WTC11 (cell line): Measurements from ENCODE around the gene ABCA13. TPM values are rescaled to one million over a fixed set of nuclear protein-coding genes. Genes with fewer than 3 reads are reported as not detected.

Source experiments
- ATAC-seq: fragments of 200-7000 bp; cut with Tn5 transposase; 2 replicates; pipeline ENCODE4 v1.10.0; 2021; ENCODE audit warnings: mild to moderate bottlenecking, moderate library complexity
- CTCF ChIA-PET: fragments of 300-600 bp; sonication (Branson Sonifier 250); formaldehyde crosslinking; loops from one replicate; lab custom pipeline; 2021; ENCODE audit warnings: antibody characterized with exemption; lab: Charles Lee
- POLR2A ChIA-PET: fragments of 350-600 bp; sonication (Branson Sonifier 250); formaldehyde crosslinking; loops from one replicate; lab custom pipeline; 2021; ENCODE audit warnings: antibody characterized with exemption; lab: Charles Lee
- DNase-seq: peaks from one replicate; pipeline ENCODE4 v3.0.0; 2021; ENCODE audit warnings: low spot score
- H3K27ac Mint-ChIP-seq: 2 replicates; pipeline ENCODE4 v1.8.0; 2021; ENCODE audit warnings: mixed read lengths
- H3K27me3 Mint-ChIP-seq: 2 replicates; pipeline ENCODE4 v1.8.0; 2021; ENCODE audit warnings: low read depth, mild to moderate bottlenecking, moderate library complexity, mixed read lengths
- H3K36me3 Mint-ChIP-seq: 2 replicates; pipeline ENCODE4 v1.8.0; 2021; ENCODE audit warnings: mixed read lengths
- H3K4me1 Mint-ChIP-seq: 2 replicates; pipeline ENCODE4 v1.8.0; 2022; ENCODE audit warnings: mixed read lengths
- H3K4me3 Mint-ChIP-seq: 2 replicates; pipeline ENCODE4 v1.8.0; 2021; ENCODE audit warnings: mild to moderate bottlenecking, moderate library complexity, mixed read lengths
- H3K9me3 Mint-ChIP-seq: 2 replicates; pipeline ENCODE4 v1.8.0; 2021; ENCODE audit warnings: mixed read lengths
- ATF6 ChIP-seq: sonication (generic); formaldehyde crosslinking; IDR thresholded peaks from 2 replicates; pipeline ENCODE4 v1.8.1; 2023; ENCODE audit warnings: mild to moderate bottlenecking, missing genetic modification reagents
- CBFB ChIP-seq: sonication (generic); formaldehyde crosslinking; IDR thresholded peaks from 2 replicates; pipeline ENCODE4 v1.8.1; 2022; ENCODE audit warnings: mild to moderate bottlenecking, low read depth, missing genetic modification reagents
- ELF4 ChIP-seq: sonication (generic); formaldehyde crosslinking; IDR thresholded peaks from 2 replicates; pipeline ENCODE4 v1.8.1; 2022; ENCODE audit warnings: low read depth, mild to moderate bottlenecking, moderate library complexity, missing genetic modification reagents
- ETV6 ChIP-seq: sonication (generic); formaldehyde crosslinking; IDR thresholded peaks from 2 replicates; pipeline ENCODE4 v1.8.1; 2022; ENCODE audit warnings: mild to moderate bottlenecking, missing genetic modification reagents
- FOXJ3 ChIP-seq: sonication (generic); formaldehyde crosslinking; IDR thresholded peaks from 2 replicates; pipeline ENCODE4 v1.9.0; 2021; ENCODE audit warnings: missing genetic modification reagents, mild to moderate bottlenecking, borderline replicate concordance
- FOXP1 ChIP-seq: sonication (generic); formaldehyde crosslinking; IDR thresholded peaks from 2 replicates; pipeline ENCODE4 v1.8.0; 2022; ENCODE audit warnings: missing genetic modification reagents, mild to moderate bottlenecking, moderate library complexity, borderline replicate concordance
- GRHL2 ChIP-seq: fragments of 250-450 bp; sonication (Bioruptor Pico); IDR thresholded peaks from 2 replicates; pipeline ENCODE4 v1.8.0; 2022; ENCODE audit warnings: mild to moderate bottlenecking, moderate library complexity; ENCODE audit not compliant: insufficient replicate concordance, severe bottlenecking
- IRF2 ChIP-seq: sonication (generic); formaldehyde crosslinking; IDR thresholded peaks from 2 replicates; pipeline ENCODE4 v1.8.0; 2022; ENCODE audit warnings: low read depth, missing genetic modification reagents, borderline replicate concordance
- JUN ChIP-seq: sonication (generic); formaldehyde crosslinking; IDR thresholded peaks from 2 replicates; pipeline ENCODE4 v1.8.0; 2023; ENCODE audit warnings: mild to moderate bottlenecking, missing genetic modification reagents
- KAT7 ChIP-seq: sonication (generic); formaldehyde crosslinking; IDR thresholded peaks from 2 replicates; pipeline ENCODE4 v1.8.1; 2023; ENCODE audit warnings: missing genetic modification reagents, mild to moderate bottlenecking, borderline replicate concordance
- MXD4 ChIP-seq: fragments of 250-450 bp; sonication (Bioruptor Pico); IDR thresholded peaks from 2 replicates; pipeline ENCODE4 v1.8.0; 2021; ENCODE audit warnings: mild to moderate bottlenecking, moderate library complexity, borderline replicate concordance
- MYBL2 ChIP-seq: sonication (generic); formaldehyde crosslinking; IDR thresholded peaks from 2 replicates; pipeline ENCODE4 v1.8.1; 2023; ENCODE audit warnings: mild to moderate bottlenecking, moderate library complexity, missing genetic modification reagents
- NFATC4 ChIP-seq: fragments of 250-450 bp; sonication (Bioruptor Pico); IDR thresholded peaks from 2 replicates; pipeline ENCODE4 v1.9.0; 2021; ENCODE audit warnings: mild to moderate bottlenecking
- NFE2L1 ChIP-seq: sonication (generic); formaldehyde crosslinking; IDR thresholded peaks from 2 replicates; pipeline ENCODE4 v1.8.1; 2023; ENCODE audit warnings: missing genetic modification reagents
- NR1H2 ChIP-seq: sonication (generic); formaldehyde crosslinking; IDR thresholded peaks from 2 replicates; pipeline ENCODE4 v1.9.0; 2021; ENCODE audit warnings: mild to moderate bottlenecking, moderate library complexity, missing genetic modification reagents
- NR3C1 ChIP-seq: sonication (generic); formaldehyde crosslinking; conservative IDR thresholded peaks from 2 replicates; pipeline ENCODE4 v1.8.1; 2023; ENCODE audit warnings: low read depth, mild to moderate bottlenecking, missing genetic modification reagents
- SMAD4 ChIP-seq: sonication (generic); formaldehyde crosslinking; IDR thresholded peaks from 2 replicates; pipeline ENCODE4 v1.8.0; 2022; ENCODE audit warnings: mild to moderate bottlenecking, missing genetic modification reagents
- SOX15 ChIP-seq: fragments of 250-450 bp; sonication (Bioruptor Pico); IDR thresholded peaks from 2 replicates; pipeline ENCODE4 v1.9.0; 2021; ENCODE audit warnings: mild to moderate bottlenecking
- SP1 ChIP-seq: sonication (generic); formaldehyde crosslinking; conservative IDR thresholded peaks from 2 replicates; pipeline ENCODE4 v1.8.1; 2022; ENCODE audit warnings: missing genetic modification reagents
- TEAD4 ChIP-seq: sonication (generic); formaldehyde crosslinking; IDR thresholded peaks from 2 replicates; pipeline ENCODE4 v1.8.0; 2022; ENCODE audit warnings: mild to moderate bottlenecking, missing genetic modification reagents
- ZNF138 ChIP-seq: sonication (generic); formaldehyde crosslinking; conservative IDR thresholded peaks from 2 replicates; pipeline ENCODE4 v1.8.1; 2022; ENCODE audit warnings: mild to moderate bottlenecking, moderate library complexity, missing genetic modification reagents
- ZNF263 ChIP-seq: sonication (generic); formaldehyde crosslinking; IDR thresholded peaks from 2 replicates; pipeline ENCODE4 v1.8.1; 2022; ENCODE audit warnings: low read depth, mild to moderate bottlenecking, moderate library complexity, missing genetic modification reagents
- ZNF317 ChIP-seq: sonication (generic); formaldehyde crosslinking; IDR thresholded peaks from 2 replicates; pipeline ENCODE4 v1.8.1; 2023; ENCODE audit warnings: low read depth, mild to moderate bottlenecking, moderate library complexity, missing genetic modification reagents, borderline replicate concordance
- ZNF396 ChIP-seq: fragments of 250-450 bp; sonication (Bioruptor Pico); IDR thresholded peaks from 2 replicates; pipeline ENCODE4 v1.8.0; 2021; ENCODE audit warnings: mild to moderate bottlenecking, moderate library complexity, borderline replicate concordance
- ZNF423 ChIP-seq: fragments of 250-450 bp; sonication (Bioruptor Pico); IDR thresholded peaks from 2 replicates; pipeline ENCODE4 v2.1.2; 2022; ENCODE audit warnings: mild to moderate bottlenecking, moderate library complexity
- ZNF512 ChIP-seq: sonication (generic); formaldehyde crosslinking; IDR thresholded peaks from 2 replicates; pipeline ENCODE4 v1.8.1; 2022; ENCODE audit warnings: missing genetic modification reagents, borderline replicate concordance
- ZNF671 ChIP-seq: fragments of 250-450 bp; sonication (Bioruptor Pico); IDR thresholded peaks from 2 replicates; pipeline ENCODE4 v1.8.0; 2021; ENCODE audit warnings: mild to moderate bottlenecking
- total RNA-seq: library from RNA; stranded (reverse); gene quantifications from 3 replicates; pipeline ENCODE4 v1.2.3, GENCODE V29; 2021
- TF ChIP-seq, protein P1 (sequence below): sonication (generic); formaldehyde crosslinking; IDR thresholded peaks from 2 replicates; pipeline ENCODE4 v1.8.1; 2022; ENCODE audit warnings: mild to moderate bottlenecking, missing genetic modification reagents, moderate library complexity, borderline replicate concordance

ABCA13 gene
- total RNA-seq, 1 experiment from 2014 or later = 0.04 TPM

- CTCF ChIA-PET = interaction anchor here (1.6 kb wide), 1 partner anchor 446 kb away, joined by 5 read pairs; no protein-coding TSS in a partner anchor
- Mint-ChIP-seq H3K9me3 (peaks cover 23% of the 10 kb centered on the region), H3K27ac (no peak overlapping the region), H3K27me3 (peaks cover 4% of the 10 kb centered on the region), H3K4me3 (no peak overlapping the region), H3K36me3 (peaks cover 15% of the 10 kb centered on the region), H3K4me1 (peaks cover 14% of the 10 kb centered on the region)
- TF ChIP-seq FOXJ3 (CRISPR knock-in tag) (no peak), GRHL2 (CRISPR knock-in tag) (no peak), ATF6 (CRISPR knock-in tag) (no peak), MXD4 (CRISPR knock-in tag) (no peak), ZNF396 (CRISPR knock-in tag) (no peak), IRF2 (no peak), SMAD4 (no peak), KAT7 (CRISPR knock-in tag) (no peak), ZNF671 (CRISPR knock-in tag) (no peak), NFATC4 (CRISPR knock-in tag) (no peak), NR3C1 (CRISPR knock-in tag) (no peak)
- POLR2A ChIA-PET = no interaction called here
- ATAC-seq (no peak), DNase-seq (no peak)
Measured at GRCh38 chr7:48429117-48429516, 257.9 kb downstream of the ABCA13 start.

- Mint-ChIP-seq H3K4me3 (no peak overlapping the region), H3K4me1 (peaks cover 4% of the 10 kb centered on the region; the same call in 1 of the 2 replicates), H3K9me3 (peaks cover 41% of the 10 kb centered on the region), H3K27ac (no peak overlapping the region), H3K36me3 (peaks cover 30% of the 10 kb centered on the region), H3K27me3 (peaks cover 4% of the 10 kb centered on the region)
- CTCF ChIA-PET = no interaction called here
- TF ChIP-seq ZNF138 (CRISPR knock-in tag) (no peak), ZNF423 (CRISPR knock-in tag) (no peak), ELF4 (CRISPR knock-in tag) (no peak), MYBL2 (CRISPR knock-in tag) (no peak), ZNF263 (no peak), ZNF396 (CRISPR knock-in tag) (no peak), SOX15 (CRISPR knock-in tag) (no peak), NR1H2 (no peak), JUN (CRISPR knock-in tag) (no peak), TEAD4 (no peak), SP1 (CRISPR knock-in tag) (no peak), ZNF317 (CRISPR knock-in tag) (no peak), ETV6 (no peak), NFE2L1 (CRISPR knock-in tag) (no peak), ZNF512 (no peak), CBFB (CRISPR knock-in tag) (no peak), FOXP1 (CRISPR knock-in tag) (no peak)
- TF ChIP-seq, protein P1, sequence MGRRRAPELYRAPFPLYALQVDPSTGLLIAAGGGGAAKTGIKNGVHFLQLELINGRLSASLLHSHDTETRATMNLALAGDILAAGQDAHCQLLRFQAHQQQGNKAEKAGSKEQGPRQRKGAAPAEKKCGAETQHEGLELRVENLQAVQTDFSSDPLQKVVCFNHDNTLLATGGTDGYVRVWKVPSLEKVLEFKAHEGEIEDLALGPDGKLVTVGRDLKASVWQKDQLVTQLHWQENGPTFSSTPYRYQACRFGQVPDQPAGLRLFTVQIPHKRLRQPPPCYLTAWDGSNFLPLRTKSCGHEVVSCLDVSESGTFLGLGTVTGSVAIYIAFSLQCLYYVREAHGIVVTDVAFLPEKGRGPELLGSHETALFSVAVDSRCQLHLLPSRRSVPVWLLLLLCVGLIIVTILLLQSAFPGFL (CRISPR knock-in tag) = no peak
- ATAC-seq = no peak
- DNase-seq = no peak
- POLR2A ChIA-PET = no interaction called here
Measured at GRCh38 chr7:48438206-48438605, 266.9 kb downstream of the ABCA13 start.
